ENCODE data around the gene OPTN. TPM values are rescaled to one million over a fixed set of nuclear protein-coding genes. Genes with fewer than 3 reads are reported as not detected.

OPTN gene
- total RNA-seq, 1 donor from 2014 or later = 33.3 TPM

GRCh38 chr10:13183625-13184024 lies 83.7 kb downstream of the OPTN start:
- Mint-ChIP-seq H3K4me1 (no peaks in the 10 kb centered on the region), H3K4me3 (no peak overlapping the region), H3K36me3 (peaks cover 22% of the 10 kb centered on the region), H3K27me3 (ENCODE audit: low read depth) (no peaks in the 10 kb centered on the region), H3K9me3 (peaks cover 4% of the 10 kb centered on the region), H3K27ac (no peak overlapping the region)
- no peak for TF ChIP-seq CTCF (IDR thresholded peaks at IDR 0.05; ENCODE audit: unreplicated experiment)
- DNase-seq (ENCODE audit: low spot score in 2 of 2, unreplicated experiment in 2 of 2) = no peak

GRCh38 chr10:13184276-13184675 lies 84.3 kb downstream of the OPTN start:
- Mint-ChIP-seq H3K4me3 (no peak overlapping the region), H3K27me3 (ENCODE audit: low read depth) (no peaks in the 10 kb centered on the region), H3K9me3 (peaks cover 4% of the 10 kb centered on the region), H3K27ac (no peak overlapping the region), H3K4me1 (no peaks in the 10 kb centered on the region), H3K36me3 (peaks cover 20% of the 10 kb centered on the region)
- no peak for DNase-seq (ENCODE audit: low spot score in 2 of 2, unreplicated experiment in 2 of 2)
- no peak for TF ChIP-seq CTCF (IDR thresholded peaks at IDR 0.05; ENCODE audit: unreplicated experiment)

- no peak overlapping the region for H3K4me3 Mint-ChIP-seq
- H3K4me1 Mint-ChIP-seq = no peaks in the 10 kb centered on the region
- TF ChIP-seq CTCF (IDR thresholded peaks at IDR 0.05; ENCODE audit: unreplicated experiment) = no peak
- peaks cover 20% of the 10 kb centered on the region for H3K36me3 Mint-ChIP-seq
- peaks cover 4% of the 10 kb centered on the region for H3K9me3 Mint-ChIP-seq
- no peak overlapping the region for H3K27ac Mint-ChIP-seq
- no peaks in the 10 kb centered on the region for H3K27me3 Mint-ChIP-seq (ENCODE audit: low read depth)
- no peak for DNase-seq (ENCODE audit: low spot score in 2 of 2, unreplicated experiment in 2 of 2)
Measured at GRCh38 chr10:13184730-13185514, 85.0 kb downstream of the OPTN start.

GRCh38 chr10:13187135-13187534 lies 87.2 kb downstream of the OPTN start:
- H3K36me3 Mint-ChIP-seq = peaks cover 20% of the 10 kb centered on the region
- peaks cover 4% of the 10 kb centered on the region for H3K9me3 Mint-ChIP-seq
- H3K27ac Mint-ChIP-seq = no peak overlapping the region
- no peak for DNase-seq (ENCODE audit: low spot score in 2 of 2, unreplicated experiment in 2 of 2)
- no peak overlapping the region for H3K4me3 Mint-ChIP-seq
- H3K4me1 Mint-ChIP-seq = no peaks in the 10 kb centered on the region
- H3K27me3 Mint-ChIP-seq (ENCODE audit: low read depth) = no peaks in the 10 kb centered on the region
- no peak for TF ChIP-seq CTCF (IDR thresholded peaks at IDR 0.05; ENCODE audit: unreplicated experiment)

Other genes starting within 250 kb of the OPTN start
- gene CCDC3, start 98.5 kb upstream of the OPTN start, total RNA-seq = 5.2 to 5.7 TPM (median 5.4 TPM) in 3 replicates
- gene MCM10, start 61.4 kb downstream of the OPTN start, total RNA-seq = 10.4 to 14.8 TPM (median 12.5 TPM) in 3 replicates
- gene UCMA, start 134.2 kb downstream of the OPTN start, total RNA-seq = not detected in 3 replicates
- gene PHYH, start 199.9 kb downstream of the OPTN start, total RNA-seq = 12.0 to 13.2 TPM (median 12.6 TPM) in 3 replicates
- gene SEPHS1, start 248.1 kb downstream of the OPTN start, total RNA-seq = 80.4 to 87.2 TPM (median 85.0 TPM) in 3 replicates

Data from mesothelial cell of epicardium (in vitro differentiated cells).